SJCRH30 (cell line): ENCODE measurements around the gene MOB3C. TPM values are rescaled to one million over a fixed set of nuclear protein-coding genes. Genes with fewer than 3 reads are reported as not detected.

ENCODE experiments used
- DNase-seq, 2 experiments: peaks; one replicate each; pipeline ENCODE4 v3.0.0-alpha.2; 2015 to 2020
- H3K27ac ChIP-seq: fragments of 250-450 bp; sonication (Bioruptor Pico); 2 replicates; pipeline ENCODE4 v1.5.1; 2020; ENCODE audit warnings: mild to moderate bottlenecking, moderate library complexity
- H3K27me3 ChIP-seq: fragments of 250-450 bp; sonication (Bioruptor Pico); 2 replicates; pipeline ENCODE4 v1.5.1; 2020; ENCODE audit warnings: mild to moderate bottlenecking, moderate library complexity
- H3K36me3 ChIP-seq: fragments of 250-450 bp; sonication (Bioruptor Pico); 2 replicates; pipeline ENCODE4 v1.5.1; 2020; ENCODE audit warnings: mild to moderate bottlenecking, moderate library complexity
- H3K4me1 ChIP-seq: fragments of 250-450 bp; sonication (Bioruptor Pico); 2 replicates; pipeline ENCODE4 v1.5.1; 2020; ENCODE audit warnings: mild to moderate bottlenecking, moderate library complexity
- H3K4me3 ChIP-seq: fragments of 250-450 bp; sonication (Bioruptor Pico); 2 replicates; pipeline ENCODE4 v1.5.1; 2020; ENCODE audit warnings: mild to moderate bottlenecking, moderate library complexity
- H3K9me3 ChIP-seq: fragments of 250-450 bp; sonication (Bioruptor Pico); replicated peaks from 2 replicates; pipeline ENCODE4 v1.5.1; 2020; ENCODE audit warnings: mild to moderate bottlenecking, moderate library complexity
- total RNA-seq: library from RNA; depleted of rRNA; stranded (reverse); fragments of >200 nt; shearing (Covaris generic); gene quantifications from 2 replicates; pipeline ENCODE4 v1.2.3, GENCODE V29; 2014

Gene MOB3C
- total RNA-seq, 1 experiment from 2014 or later, result 4.3 TPM

DNA sequence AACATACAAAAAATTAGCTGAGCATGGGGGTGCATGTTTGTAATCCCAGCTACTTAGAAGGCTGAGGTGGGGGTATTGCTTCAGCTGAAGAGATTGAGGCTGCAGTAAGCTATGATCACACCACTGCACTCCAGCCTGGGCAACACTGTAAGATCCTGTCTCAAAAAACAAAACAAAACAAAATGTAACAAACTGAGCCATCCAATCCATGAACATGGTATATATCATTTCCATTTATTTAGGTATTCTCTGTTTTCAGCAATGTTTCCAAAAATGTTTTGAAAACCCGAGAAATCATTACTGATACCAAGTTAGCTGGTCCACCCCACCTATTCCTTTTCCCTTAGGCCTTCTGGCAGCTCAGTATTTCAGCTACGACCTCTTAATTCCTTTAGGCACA lies 33.2 kb upstream of the MOB3C start:
- H3K27ac ChIP-seq, result no peak overlapping the region
- H3K27me3 ChIP-seq, result no peaks in the 10 kb centered on the region
- H3K9me3 ChIP-seq, result 0 out of 2 replicates have a peak, but pooled peaks cover 5% of the 10 kb centered on the region
- no peak overlapping the region for H3K4me3 ChIP-seq
- H3K36me3 ChIP-seq, result peaks cover 30% of the 10 kb centered on the region
- H3K4me1 ChIP-seq, result no peaks in the 10 kb centered on the region
- DNase-seq, result no peak

DNA sequence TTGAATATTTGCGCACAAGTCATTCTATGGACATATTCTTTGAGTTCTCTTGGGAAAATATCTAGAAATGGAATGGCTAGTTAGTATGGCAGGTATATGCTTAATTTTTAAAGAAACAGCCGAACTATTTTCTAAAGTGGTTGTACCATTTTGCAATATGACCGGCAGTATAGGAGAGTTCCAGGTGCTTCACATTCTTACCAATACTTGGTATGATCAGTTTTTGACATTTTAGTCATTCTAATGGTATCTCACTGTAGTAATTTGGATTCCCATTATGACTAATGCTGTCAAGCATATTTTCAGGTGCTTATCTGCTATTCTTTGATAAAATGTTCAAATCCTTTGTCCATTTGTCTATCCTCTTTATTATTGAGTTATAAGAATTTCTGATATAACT lies 31.0 kb upstream of the MOB3C start:
- DNase-seq, result no peak
- H3K27ac ChIP-seq, result no peak overlapping the region
- no peak overlapping the region for H3K4me3 ChIP-seq
- H3K4me1 ChIP-seq, result peaks cover 7% of the 10 kb centered on the region; the same call in 1 of the 2 replicates
- 0 out of 2 replicates have a peak, but pooled peaks cover 5% of the 10 kb centered on the region for H3K9me3 ChIP-seq
- peaks cover 28% of the 10 kb centered on the region for H3K36me3 ChIP-seq
- H3K27me3 ChIP-seq, result no peaks in the 10 kb centered on the region

DNA sequence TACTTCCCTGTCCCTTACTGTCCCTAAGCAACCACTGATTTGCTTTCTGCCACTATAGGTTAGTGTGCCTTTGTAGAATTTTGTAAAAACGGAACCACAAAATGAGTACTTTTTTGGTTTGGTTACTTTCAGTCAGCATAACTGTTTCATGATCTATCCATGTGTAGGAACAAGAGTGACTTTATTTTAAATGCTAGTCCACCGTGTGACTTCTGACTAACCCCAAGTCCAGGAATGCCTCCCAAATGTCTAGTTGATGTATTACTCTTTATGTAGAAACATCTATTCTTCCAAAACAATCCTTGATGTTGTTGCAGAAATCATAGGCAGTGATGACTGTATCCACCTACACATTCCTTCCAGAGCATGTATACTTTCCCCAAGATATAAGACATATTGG lies 30.2 kb upstream of the MOB3C start:
- 0 out of 2 replicates have a peak, but pooled peaks cover 5% of the 10 kb centered on the region for H3K9me3 ChIP-seq
- peaks cover 8% of the 10 kb centered on the region; the same call in 1 of the 2 replicates for H3K4me1 ChIP-seq
- DNase-seq, result no peak
- H3K27ac ChIP-seq, result no peak overlapping the region
- peaks cover 28% of the 10 kb centered on the region for H3K36me3 ChIP-seq
- no peaks in the 10 kb centered on the region for H3K27me3 ChIP-seq
- H3K4me3 ChIP-seq, result no peak overlapping the region

DNA sequence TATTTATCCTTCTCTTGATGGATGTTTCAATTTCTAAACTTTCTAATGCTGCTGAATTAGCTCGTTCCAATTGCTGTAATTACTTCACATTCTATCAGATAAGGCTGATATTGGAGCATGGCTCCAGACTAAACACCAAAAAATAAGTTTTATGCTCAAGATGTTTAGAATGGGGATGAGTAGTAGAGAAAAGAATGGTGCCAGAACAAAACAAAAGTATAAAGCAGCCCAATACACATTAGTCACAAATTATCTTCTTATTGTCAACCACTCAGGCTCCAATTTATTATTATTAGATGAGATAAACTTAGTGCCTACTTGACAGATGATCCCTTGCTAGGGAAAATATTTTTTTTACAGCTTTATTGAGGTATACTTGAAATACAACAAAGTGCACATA lies 29.7 kb upstream of the MOB3C start:
- Histone ChIP-seq H3K27ac (no peak overlapping the region), H3K36me3 (peaks cover 28% of the 10 kb centered on the region), H3K4me1 (peaks cover 8% of the 10 kb centered on the region; the same call in 1 of the 2 replicates), H3K9me3 (0 out of 2 replicates have a peak, but pooled peaks cover 5% of the 10 kb centered on the region), H3K27me3 (no peaks in the 10 kb centered on the region), H3K4me3 (no peak overlapping the region)
- no peak for DNase-seq

DNA sequence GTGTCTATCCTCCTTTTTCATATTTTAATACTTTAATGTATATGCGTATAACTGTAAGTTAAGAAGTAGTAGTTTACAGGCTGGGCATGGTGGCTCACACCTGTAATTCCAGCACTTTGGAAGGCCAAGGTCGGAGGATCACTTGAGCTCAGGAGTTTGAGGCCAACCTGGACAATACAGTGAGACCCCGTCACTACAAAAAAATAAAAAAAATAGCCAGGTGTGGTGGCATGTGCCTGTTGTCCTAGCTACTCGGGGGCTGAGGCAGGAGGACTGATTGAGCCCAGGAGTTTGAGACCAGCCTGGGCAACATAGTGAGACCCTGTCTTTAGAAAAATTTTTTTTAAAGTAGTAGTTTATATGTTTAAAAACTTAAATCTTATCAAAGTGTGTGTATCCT lies 29.2 kb upstream of the MOB3C start:
- DNase-seq, result no peak
- H3K9me3 ChIP-seq, result 0 out of 2 replicates have a peak, but pooled peaks cover 5% of the 10 kb centered on the region
- H3K4me1 ChIP-seq, result peaks cover 8% of the 10 kb centered on the region; the same call in 1 of the 2 replicates
- peaks cover 28% of the 10 kb centered on the region for H3K36me3 ChIP-seq
- H3K27ac ChIP-seq, result no peak overlapping the region
- no peak overlapping the region for H3K4me3 ChIP-seq
- H3K27me3 ChIP-seq, result no peaks in the 10 kb centered on the region

DNA sequence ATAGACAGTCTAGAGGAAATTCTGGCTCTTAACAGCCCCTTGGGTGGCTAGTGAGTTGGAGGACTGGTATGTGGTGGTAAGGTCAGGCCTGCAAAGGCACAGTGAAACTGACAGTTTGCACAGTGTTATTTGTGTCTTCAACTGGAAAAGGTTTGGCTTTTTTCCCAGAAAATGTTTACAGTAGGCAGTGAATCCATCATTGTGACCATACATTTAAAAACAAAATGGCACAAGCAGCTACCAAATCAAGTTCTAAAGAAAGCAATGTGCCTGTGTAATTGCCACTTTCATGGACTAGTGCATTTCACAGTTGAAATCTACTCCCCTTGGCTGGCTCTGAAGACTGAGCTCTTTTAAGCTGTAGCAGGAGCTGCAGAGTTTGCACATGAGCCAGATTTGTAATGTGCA lies 26.8 kb upstream of the MOB3C start:
- peak; percentile 38 to 59 for DNase-seq
- H3K9me3 ChIP-seq, result no peaks in the 10 kb centered on the region
- H3K36me3 ChIP-seq, result peaks cover 10% of the 10 kb centered on the region; the same call in 1 of the 2 replicates
- no peaks in the 10 kb centered on the region for H3K27me3 ChIP-seq
- H3K4me3 ChIP-seq, result no peak overlapping the region
- H3K27ac ChIP-seq, result no peak overlapping the region
- H3K4me1 ChIP-seq, result peaks cover 8% of the 10 kb centered on the region; the same call in 1 of the 2 replicates

DNA sequence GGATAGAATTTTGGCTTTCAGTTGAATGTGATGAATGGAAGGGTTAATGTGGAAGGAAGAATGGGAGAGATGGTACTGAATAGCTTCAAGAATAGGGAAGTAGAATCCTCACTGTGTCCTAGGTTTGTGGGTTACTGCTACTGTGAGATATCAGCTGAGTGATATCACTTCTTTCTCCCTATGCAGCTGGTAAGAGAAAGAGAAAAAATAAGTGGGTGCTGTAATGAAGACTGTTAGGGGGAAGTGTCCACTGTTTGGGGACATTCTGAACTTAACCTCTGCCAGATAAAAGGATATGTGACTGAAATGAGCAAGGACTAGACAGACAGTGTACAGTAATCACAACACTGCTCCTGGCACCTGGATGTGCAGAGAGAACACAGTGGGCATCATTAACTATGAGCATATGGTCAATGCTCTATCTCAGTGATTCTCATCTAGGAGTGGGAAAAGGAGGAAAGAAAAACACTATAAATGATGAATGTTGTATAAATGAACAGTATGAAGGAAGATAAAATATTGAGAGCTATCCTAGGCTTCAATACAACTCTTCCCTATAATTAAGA lies 25.6 kb upstream of the MOB3C start:
- DNase-seq, result no peak
- H3K27ac ChIP-seq, result no peak overlapping the region

DNA sequence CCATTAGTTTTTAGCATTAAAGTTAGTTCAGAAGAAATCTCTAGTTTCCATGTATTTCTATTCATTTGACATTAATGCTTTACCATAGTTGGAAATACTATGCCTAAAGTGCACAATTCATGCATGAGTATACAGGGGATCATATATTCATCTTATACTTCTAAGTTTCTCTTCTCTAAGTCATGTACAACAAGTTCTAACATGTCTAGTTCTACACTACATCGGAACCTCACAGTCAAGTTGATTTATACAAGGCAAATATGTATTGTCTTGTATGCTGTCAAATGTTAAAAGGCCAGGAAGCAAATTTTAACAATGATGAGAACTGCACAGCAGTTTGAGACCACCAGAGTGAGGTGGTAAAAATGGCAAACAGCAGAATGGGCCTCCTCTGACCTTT lies 22.9 kb upstream of the MOB3C start:
- Histone ChIP-seq H3K36me3 (peaks cover 2% of the 10 kb centered on the region; the same call in 1 of the 2 replicates), H3K4me1 (peaks cover 8% of the 10 kb centered on the region; the same call in 1 of the 2 replicates), H3K9me3 (no peaks in the 10 kb centered on the region), H3K27me3 (no peaks in the 10 kb centered on the region), H3K4me3 (no peak overlapping the region), H3K27ac (no peak overlapping the region)
- DNase-seq, result no peak

More for the DNA sequence above, 25.6 kb upstream of the MOB3C start:
- no peaks in the 10 kb centered on the region for H3K9me3 ChIP-seq
- peaks cover 8% of the 10 kb centered on the region; the same call in 1 of the 2 replicates for H3K4me1 ChIP-seq
- H3K27me3 ChIP-seq, result no peaks in the 10 kb centered on the region
- 0 out of 2 replicates have a peak, but pooled peaks cover 2% of the 10 kb centered on the region for H3K36me3 ChIP-seq
- H3K4me3 ChIP-seq, result no peak overlapping the region

DNA sequence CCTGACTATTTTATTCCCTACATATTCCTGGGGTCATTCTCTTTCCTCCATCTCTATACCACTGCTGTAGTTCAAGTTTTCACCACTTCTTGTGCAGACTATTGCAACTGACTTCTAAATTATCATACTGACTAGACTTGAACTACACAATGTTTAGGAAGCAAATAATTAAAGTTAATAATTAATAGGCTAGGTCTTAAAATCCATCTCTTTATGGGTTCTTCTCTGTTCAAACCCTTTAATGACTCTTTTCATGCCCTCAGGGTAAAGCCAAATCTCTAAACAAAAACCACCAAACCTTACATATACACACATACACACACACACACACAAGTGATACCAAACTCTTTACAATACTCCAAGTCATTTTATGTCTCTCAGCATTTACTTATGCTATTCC lies 22.3 kb upstream of the MOB3C start:
- Histone ChIP-seq H3K27me3 (no peaks in the 10 kb centered on the region), H3K4me3 (no peak overlapping the region), H3K9me3 (no peaks in the 10 kb centered on the region), H3K4me1 (peaks cover 8% of the 10 kb centered on the region; the same call in 1 of the 2 replicates), H3K36me3 (peaks cover 2% of the 10 kb centered on the region; the same call in 1 of the 2 replicates), H3K27ac (no peak overlapping the region)
- DNase-seq, result no peak

DNA sequence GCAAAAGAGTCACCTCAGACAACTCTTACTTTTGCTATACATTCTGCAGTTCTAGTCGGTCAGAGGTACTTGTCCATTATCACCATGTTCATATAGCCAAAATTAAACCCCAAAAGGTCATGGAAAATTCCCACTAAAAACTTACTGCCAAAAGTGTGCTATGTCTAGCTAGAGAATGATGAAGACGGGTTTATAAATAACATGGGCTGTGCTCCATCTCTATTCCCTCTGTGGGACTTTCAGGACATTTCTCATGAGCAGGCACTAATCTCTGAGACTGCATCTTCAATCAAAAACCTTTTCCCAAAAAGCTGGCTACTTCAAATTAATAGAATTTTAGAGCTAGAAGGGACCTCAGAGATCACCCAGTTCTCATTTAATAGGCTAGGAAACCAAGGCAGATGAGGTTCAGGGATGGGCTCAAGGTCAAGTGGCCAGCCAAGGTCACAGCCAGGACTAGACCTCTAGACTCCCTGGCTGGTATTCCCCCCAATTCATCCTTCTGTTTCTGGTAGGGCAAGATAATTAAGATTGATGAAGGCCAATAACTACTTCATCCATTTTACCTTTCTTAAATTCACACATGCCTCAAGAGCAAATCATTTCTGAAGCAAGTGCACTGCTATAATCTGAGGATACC lies 21.0 kb upstream of the MOB3C start:
- Histone ChIP-seq H3K4me1 (peaks cover under 1% of the 10 kb centered on the region; the same call in 1 of the 2 replicates), H3K9me3 (no peaks in the 10 kb centered on the region), H3K27me3 (no peaks in the 10 kb centered on the region), H3K4me3 (no peak overlapping the region), H3K27ac (no peak overlapping the region), H3K36me3 (peaks cover 2% of the 10 kb centered on the region; the same call in 1 of the 2 replicates)
- DNase-seq, result no peak

DNA sequence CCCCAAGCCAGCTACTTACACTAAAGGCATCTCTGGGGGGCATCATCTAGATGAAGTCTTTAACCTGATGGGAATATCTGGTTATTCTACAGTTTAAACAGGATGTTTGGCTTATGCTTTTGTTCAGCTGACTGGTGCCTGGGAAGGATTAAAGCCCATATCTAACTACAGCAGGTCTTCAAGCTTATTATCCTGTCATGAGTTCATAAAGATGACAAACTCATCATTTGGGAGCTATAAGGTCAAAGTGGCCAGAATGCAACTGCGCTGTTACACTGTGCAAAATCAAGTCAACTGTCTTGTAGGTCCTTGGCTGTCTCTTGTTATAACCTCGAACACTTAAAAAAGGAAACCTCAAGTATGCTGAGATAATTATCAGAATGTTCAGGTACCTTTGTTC lies 18.6 kb upstream of the MOB3C start:
- Histone ChIP-seq H3K4me3 (no peak overlapping the region), H3K27ac (no peak overlapping the region), H3K4me1 (no peaks in the 10 kb centered on the region), H3K9me3 (no peaks in the 10 kb centered on the region), H3K36me3 (no peaks in the 10 kb centered on the region; the same call in 1 of the 2 replicates), H3K27me3 (no peaks in the 10 kb centered on the region)
- DNase-seq, result no peak

DNA sequence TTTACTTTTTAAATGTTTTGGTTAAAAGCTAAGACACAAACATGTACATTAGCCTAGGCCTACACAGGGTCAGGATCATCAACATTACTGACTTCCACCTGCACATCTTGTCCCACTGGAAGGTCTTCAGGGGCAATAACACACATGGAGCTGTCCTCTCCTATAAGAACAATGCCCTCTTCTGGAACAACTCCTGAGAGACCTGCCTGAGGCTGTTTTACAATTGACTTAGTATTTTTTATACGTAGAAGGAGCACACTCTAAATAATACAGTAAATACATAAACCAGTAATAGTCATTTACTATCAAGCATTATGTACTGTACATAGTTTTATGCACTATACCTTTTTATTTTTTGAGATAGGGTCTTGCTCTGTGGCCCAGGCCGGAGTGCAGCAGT lies 14.1 kb upstream of the MOB3C start:
- H3K4me3 ChIP-seq, result no peak overlapping the region
- H3K36me3 ChIP-seq, result no peaks in the 10 kb centered on the region; the same call in 1 of the 2 replicates
- H3K4me1 ChIP-seq, result no peaks in the 10 kb centered on the region
- no peak overlapping the region for H3K27ac ChIP-seq
- H3K27me3 ChIP-seq, result no peaks in the 10 kb centered on the region
- no peak for DNase-seq
- no peaks in the 10 kb centered on the region for H3K9me3 ChIP-seq

DNA sequence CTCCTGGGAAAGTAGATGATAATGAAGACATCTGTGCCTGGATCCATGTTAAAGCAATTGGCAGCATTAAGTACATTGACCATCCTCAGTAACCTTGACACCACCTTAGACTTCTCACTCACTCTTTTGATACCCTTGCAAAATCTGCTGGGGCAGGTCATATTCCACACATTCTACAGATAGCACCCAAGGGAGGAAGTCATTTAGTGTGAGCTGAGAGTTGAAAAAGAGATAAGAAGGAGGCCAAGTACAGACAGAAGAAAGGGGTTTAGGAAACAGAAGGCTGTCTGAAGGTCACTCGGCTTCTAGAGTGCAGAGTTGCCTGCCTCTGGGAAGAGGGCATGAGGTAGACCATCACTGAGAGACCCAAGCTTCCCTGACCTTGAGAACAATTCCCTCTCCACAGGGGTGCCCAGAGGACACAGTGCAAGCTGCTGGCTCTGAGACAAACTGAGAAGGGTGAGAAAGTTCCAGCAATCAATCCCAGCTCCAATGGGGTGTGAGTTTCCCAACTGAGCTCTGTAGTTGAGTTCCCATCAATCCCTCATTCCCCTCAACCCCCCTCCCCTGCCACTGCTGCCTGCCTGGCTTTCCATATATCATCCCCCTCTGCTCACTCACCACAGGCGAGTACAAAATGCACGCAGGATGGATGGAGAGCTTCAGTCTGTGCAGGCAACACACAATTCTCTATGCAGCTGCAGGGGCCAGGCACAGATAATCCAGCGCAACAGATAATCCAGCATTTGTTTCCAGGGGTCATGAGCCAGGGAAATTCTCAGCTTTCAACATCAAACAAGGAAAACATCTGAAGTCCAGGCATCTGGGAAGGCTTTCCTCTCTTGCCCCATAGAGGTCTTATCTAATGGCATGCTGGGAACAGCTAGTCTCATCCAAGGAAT lies 7.4 kb upstream of the MOB3C start:
- Histone ChIP-seq H3K4me3 (no peak overlapping the region), H3K27ac (no peak overlapping the region), H3K9me3 (no peaks in the 10 kb centered on the region), H3K4me1 (no peaks in the 10 kb centered on the region), H3K36me3 (no peaks in the 10 kb centered on the region), H3K27me3 (no peaks in the 10 kb centered on the region; the same call in 1 of the 2 replicates)
- DNase-seq, result no peak

DNA sequence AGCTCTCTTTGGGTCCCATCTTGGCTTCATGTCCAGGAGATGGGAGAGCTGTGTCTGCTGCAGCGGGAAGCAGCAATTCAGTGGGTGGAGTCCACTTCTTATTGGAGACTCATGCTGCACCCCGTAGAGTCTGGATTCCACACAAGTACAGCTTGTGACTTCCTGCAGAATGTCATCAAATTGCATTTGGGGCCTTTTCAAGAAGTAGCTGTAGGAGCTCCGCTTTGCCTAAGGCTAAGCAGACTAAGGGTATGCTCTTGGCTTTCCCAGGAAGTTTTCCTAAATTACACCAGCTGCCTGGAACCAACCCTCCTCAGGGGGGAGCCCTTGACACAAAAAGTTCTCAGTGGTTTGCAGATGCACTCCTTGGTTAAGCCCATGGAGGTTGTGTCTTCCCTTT lies 5.7 kb upstream of the MOB3C start:
- DNase-seq, result peak in 1 of 2 experiments; percentile 56
- Histone ChIP-seq H3K4me1 (no peaks in the 10 kb centered on the region), H3K27ac (no peak overlapping the region), H3K36me3 (no peaks in the 10 kb centered on the region), H3K4me3 (no peak overlapping the region), H3K27me3 (no peaks in the 10 kb centered on the region; the same call in 1 of the 2 replicates), H3K9me3 (no peaks in the 10 kb centered on the region)
